Liver (tissue), 3 donors: ENCODE results near the gene PEX14.
A peak's percentile ranks its signal among the peaks of the same experiment; 100 is the strongest.

ENCODE experiments used
- EGR1 ChIP-seq, 2 donors: IDR thresholded peaks; 2 replicates each; pipeline ENCODE4 v1.6.1; 2016 to 2018; ENCODE audit warnings: antibody characterized with exemption in 2 of 2, low read depth in 2 of 2
- GABPA ChIP-seq, 2 donors: IDR thresholded peaks in 1 of 2; conservative IDR thresholded peaks in 1 of 2; 2 replicates each; pipeline ENCODE4 v1.6.1; 2016; ENCODE audit warnings: antibody characterized with exemption in 2 of 2, mild to moderate bottlenecking in 1 of 2, moderate library complexity in 1 of 2
- HNF4G ChIP-seq: IDR thresholded peaks from 2 replicates; pipeline ENCODE4 v1.6.1; 2016; ENCODE audit warnings: antibody characterized with exemption
- JUND ChIP-seq, 2 donors: IDR thresholded peaks; 2 replicates each; pipeline ENCODE4 v1.6.1; 2016; ENCODE audit warnings: antibody characterized with exemption in 2 of 2
- NR2F2 ChIP-seq: IDR thresholded peaks from 2 replicates; pipeline ENCODE4 v1.6.1; 2016; ENCODE audit warnings: antibody characterized with exemption
- RAD21 ChIP-seq, 2 donors: IDR thresholded peaks; 2 replicates each; pipeline ENCODE4 v1.6.1; 2016; ENCODE audit warnings: antibody characterized with exemption in 2 of 2, mild to moderate bottlenecking in 2 of 2
- SP1 ChIP-seq: IDR thresholded peaks from 2 replicates; pipeline ENCODE4 v1.6.1; 2018; ENCODE audit warnings: antibody characterized with exemption, mild to moderate bottlenecking
- TAF1 ChIP-seq: conservative IDR thresholded peaks from 2 replicates; pipeline ENCODE4 v1.6.1; 2016; ENCODE audit warnings: antibody characterized with exemption, mild to moderate bottlenecking
- YY1 ChIP-seq: IDR thresholded peaks from 2 replicates; pipeline ENCODE4 v1.6.1; 2016; ENCODE audit warnings: antibody characterized with exemption, mild to moderate bottlenecking
- TF ChIP-seq, protein P1 (sequence below): fragments of 150-350 bp; IDR thresholded peaks from 2 replicates; pipeline ENCODE4 v1.5.1; 2017; ENCODE audit warnings: improper control_type of control experiment, low read depth, low read length; ENCODE audit not compliant: missing input control
- TF ChIP-seq, protein P2 (sequence below): IDR thresholded peaks from 2 replicates; pipeline ENCODE4 v1.6.1; 2016; ENCODE audit warnings: antibody characterized with exemption, mild to moderate bottlenecking
- TF ChIP-seq, protein P3 (sequence below): IDR thresholded peaks from 2 replicates; pipeline ENCODE4 v1.6.1; 2016; ENCODE audit warnings: antibody characterized with exemption
- TF ChIP-seq, protein P4 (sequence below): IDR thresholded peaks from 2 replicates; pipeline ENCODE4 v1.6.1; 2016; ENCODE audit warnings: antibody characterized with exemption
- TF ChIP-seq, protein P5 (sequence below): IDR thresholded peaks from 2 replicates; pipeline ENCODE4 v1.6.1; 2016; ENCODE audit warnings: antibody characterized with exemption
- donor health status: healthy.
- donor health status: healthy.

DNA sequence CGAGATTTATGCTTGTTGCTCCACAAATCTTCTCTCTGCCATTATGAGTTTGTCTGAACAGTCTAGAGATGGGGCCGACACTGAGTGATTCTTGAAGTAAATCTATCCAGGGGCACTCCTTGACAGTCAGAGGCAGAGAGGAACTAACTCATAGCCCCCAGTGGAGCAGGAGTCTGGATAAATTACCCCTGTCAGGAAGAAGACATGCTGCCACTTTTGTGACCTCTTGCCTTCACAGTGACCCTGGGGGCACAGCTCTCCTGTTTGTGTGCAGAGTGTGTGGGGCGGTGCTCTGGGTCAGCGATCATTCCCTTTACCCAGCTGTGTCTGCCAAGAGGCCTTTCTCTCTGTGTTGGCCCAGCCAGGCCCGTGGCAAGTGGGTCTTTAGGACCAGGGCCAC, 29.5 kb downstream of the PEX14 start:
- TF ChIP-seq, protein P1, sequence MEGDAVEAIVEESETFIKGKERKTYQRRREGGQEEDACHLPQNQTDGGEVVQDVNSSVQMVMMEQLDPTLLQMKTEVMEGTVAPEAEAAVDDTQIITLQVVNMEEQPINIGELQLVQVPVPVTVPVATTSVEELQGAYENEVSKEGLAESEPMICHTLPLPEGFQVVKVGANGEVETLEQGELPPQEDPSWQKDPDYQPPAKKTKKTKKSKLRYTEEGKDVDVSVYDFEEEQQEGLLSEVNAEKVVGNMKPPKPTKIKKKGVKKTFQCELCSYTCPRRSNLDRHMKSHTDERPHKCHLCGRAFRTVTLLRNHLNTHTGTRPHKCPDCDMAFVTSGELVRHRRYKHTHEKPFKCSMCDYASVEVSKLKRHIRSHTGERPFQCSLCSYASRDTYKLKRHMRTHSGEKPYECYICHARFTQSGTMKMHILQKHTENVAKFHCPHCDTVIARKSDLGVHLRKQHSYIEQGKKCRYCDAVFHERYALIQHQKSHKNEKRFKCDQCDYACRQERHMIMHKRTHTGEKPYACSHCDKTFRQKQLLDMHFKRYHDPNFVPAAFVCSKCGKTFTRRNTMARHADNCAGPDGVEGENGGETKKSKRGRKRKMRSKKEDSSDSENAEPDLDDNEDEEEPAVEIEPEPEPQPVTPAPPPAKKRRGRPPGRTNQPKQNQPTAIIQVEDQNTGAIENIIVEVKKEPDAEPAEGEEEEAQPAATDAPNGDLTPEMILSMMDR: no peak
- TF ChIP-seq SP1 (peak; percentile 65), TAF1 (no peak), NR2F2 (peak; percentile 81), HNF4G (peak; percentile 57), GABPA (IDR thresholded peaks at IDR 0.05 in 1 of 2, conservative IDR thresholded peaks at IDR 0.05 in 1 of 2) (no peak), YY1 (peak; percentile 60), JUND (IDR thresholded peaks at IDR 0.05) (peak in 1 of 2 donors; percentile 65), RAD21 (IDR thresholded peaks at IDR 0.05) (peak; percentile 49 to 53), EGR1 (IDR thresholded peaks at IDR 0.05; ENCODE audit: low read depth in 2 of 2) (peak in 1 of 2 donors; percentile 26)
- TF ChIP-seq, protein P2, sequence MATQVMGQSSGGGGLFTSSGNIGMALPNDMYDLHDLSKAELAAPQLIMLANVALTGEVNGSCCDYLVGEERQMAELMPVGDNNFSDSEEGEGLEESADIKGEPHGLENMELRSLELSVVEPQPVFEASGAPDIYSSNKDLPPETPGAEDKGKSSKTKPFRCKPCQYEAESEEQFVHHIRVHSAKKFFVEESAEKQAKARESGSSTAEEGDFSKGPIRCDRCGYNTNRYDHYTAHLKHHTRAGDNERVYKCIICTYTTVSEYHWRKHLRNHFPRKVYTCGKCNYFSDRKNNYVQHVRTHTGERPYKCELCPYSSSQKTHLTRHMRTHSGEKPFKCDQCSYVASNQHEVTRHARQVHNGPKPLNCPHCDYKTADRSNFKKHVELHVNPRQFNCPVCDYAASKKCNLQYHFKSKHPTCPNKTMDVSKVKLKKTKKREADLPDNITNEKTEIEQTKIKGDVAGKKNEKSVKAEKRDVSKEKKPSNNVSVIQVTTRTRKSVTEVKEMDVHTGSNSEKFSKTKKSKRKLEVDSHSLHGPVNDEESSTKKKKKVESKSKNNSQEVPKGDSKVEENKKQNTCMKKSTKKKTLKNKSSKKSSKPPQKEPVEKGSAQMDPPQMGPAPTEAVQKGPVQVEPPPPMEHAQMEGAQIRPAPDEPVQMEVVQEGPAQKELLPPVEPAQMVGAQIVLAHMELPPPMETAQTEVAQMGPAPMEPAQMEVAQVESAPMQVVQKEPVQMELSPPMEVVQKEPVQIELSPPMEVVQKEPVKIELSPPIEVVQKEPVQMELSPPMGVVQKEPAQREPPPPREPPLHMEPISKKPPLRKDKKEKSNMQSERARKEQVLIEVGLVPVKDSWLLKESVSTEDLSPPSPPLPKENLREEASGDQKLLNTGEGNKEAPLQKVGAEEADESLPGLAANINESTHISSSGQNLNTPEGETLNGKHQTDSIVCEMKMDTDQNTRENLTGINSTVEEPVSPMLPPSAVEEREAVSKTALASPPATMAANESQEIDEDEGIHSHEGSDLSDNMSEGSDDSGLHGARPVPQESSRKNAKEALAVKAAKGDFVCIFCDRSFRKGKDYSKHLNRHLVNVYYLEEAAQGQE: no peak
- TF ChIP-seq, protein P3, sequence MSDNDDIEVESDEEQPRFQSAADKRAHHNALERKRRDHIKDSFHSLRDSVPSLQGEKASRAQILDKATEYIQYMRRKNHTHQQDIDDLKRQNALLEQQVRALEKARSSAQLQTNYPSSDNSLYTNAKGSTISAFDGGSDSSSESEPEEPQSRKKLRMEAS: peak; percentile 74
- TF ChIP-seq, protein P4, sequence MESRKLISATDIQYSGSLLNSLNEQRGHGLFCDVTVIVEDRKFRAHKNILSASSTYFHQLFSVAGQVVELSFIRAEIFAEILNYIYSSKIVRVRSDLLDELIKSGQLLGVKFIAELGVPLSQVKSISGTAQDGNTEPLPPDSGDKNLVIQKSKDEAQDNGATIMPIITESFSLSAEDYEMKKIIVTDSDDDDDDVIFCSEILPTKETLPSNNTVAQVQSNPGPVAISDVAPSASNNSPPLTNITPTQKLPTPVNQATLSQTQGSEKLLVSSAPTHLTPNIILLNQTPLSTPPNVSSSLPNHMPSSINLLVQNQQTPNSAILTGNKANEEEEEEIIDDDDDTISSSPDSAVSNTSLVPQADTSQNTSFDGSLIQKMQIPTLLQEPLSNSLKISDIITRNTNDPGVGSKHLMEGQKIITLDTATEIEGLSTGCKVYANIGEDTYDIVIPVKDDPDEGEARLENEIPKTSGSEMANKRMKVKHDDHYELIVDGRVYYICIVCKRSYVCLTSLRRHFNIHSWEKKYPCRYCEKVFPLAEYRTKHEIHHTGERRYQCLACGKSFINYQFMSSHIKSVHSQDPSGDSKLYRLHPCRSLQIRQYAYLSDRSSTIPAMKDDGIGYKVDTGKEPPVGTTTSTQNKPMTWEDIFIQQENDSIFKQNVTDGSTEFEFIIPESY: peak; percentile 48
- TF ChIP-seq, protein P5, sequence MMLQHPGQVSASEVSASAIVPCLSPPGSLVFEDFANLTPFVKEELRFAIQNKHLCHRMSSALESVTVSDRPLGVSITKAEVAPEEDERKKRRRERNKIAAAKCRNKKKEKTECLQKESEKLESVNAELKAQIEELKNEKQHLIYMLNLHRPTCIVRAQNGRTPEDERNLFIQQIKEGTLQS: no peak
